PC-3 (cell line): ENCODE measurements around the gene CPN2. TPM values are rescaled to one million over a fixed set of nuclear protein-coding genes. Genes with fewer than 3 reads are reported as not detected.

ENCODE experiments used
- ATAC-seq: fragments of 200-7000 bp; cut with Tn5 transposase; 2 replicates; pipeline ENCODE4 v1.9.1; 2020; ENCODE audit warnings: mild to moderate bottlenecking, moderate library complexity
- BruUV-seq: library from RNA; stranded (reverse); fragments of 400-500 nt; replicated peaks from 2 replicates; lab custom pipeline; 2021; lab: Mats Ljungman, UMichigan
- CTCF ChIA-PET: fragments of 300-600 bp; sonication (Branson Sonifier 250); formaldehyde crosslinking; loops from one replicate; lab custom pipeline; 2022; ENCODE audit warnings: antibody characterized with exemption; lab: Charles Lee
- POLR2A ChIA-PET: fragments of 300-600 bp; sonication (Branson Sonifier 250); formaldehyde crosslinking; loops from one replicate; lab custom pipeline; 2022; ENCODE audit warnings: antibody characterized with exemption; ENCODE audit not compliant: unreplicated experiment; lab: Charles Lee
- DNase-seq: peaks from one replicate; pipeline ENCODE4 v3.0.0-alpha.2; 2015
- H2AFZ ChIP-seq: fragments of 300-600 bp; sonication (generic); 2 replicates; pipeline ENCODE4 v1.6.0; 2016; ENCODE audit warnings: antibody characterized with exemption, low read length
- H3F3A ChIP-seq: fragments of 300-600 bp; sonication (generic); one replicate; pipeline ENCODE4 v1.6.0; 2017; ENCODE audit warnings: antibody characterized with exemption, low read length, control low read depth, mild to moderate bottlenecking; ENCODE audit not compliant: unreplicated experiment
- H3K27ac ChIP-seq: fragments of 300-600 bp; sonication (generic); 2 replicates; pipeline ENCODE4 v1.5.1; 2016; ENCODE audit warnings: mild to moderate bottlenecking, low read length
- H3K27me3 ChIP-seq: fragments of 300-600 bp; sonication (generic); 2 replicates; pipeline ENCODE4 v1.6.1; 2016; ENCODE audit warnings: low read length, mixed read lengths
- H3K36me3 ChIP-seq: fragments of 300-600 bp; sonication (generic); 2 replicates; pipeline ENCODE4 v1.6.1; 2016; ENCODE audit warnings: low read depth, mixed run types, low read length, mixed read lengths
- H3K4me1 ChIP-seq: fragments of 300-600 bp; sonication (generic); 2 replicates; pipeline ENCODE4 v1.5.1; 2016; ENCODE audit warnings: low read length; ENCODE audit not compliant: insufficient read depth
- H3K4me2 ChIP-seq: fragments of 300-600 bp; sonication (generic); 2 replicates; pipeline ENCODE4 v1.6.0; 2016; ENCODE audit warnings: low read length
- H3K4me3 ChIP-seq: fragments of 300-600 bp; sonication (generic); 2 replicates; pipeline ENCODE4 v1.5.1; 2016; ENCODE audit warnings: mild to moderate bottlenecking, low read length, mixed read lengths
- H3K79me2 ChIP-seq: fragments of 300-600 bp; sonication (generic); 2 replicates; pipeline ENCODE4 v1.6.1; 2017; ENCODE audit warnings: low read length, mixed read lengths
- H3K9ac ChIP-seq: fragments of 300-600 bp; sonication (generic); 2 replicates; pipeline ENCODE4 v1.6.0; 2016; ENCODE audit warnings: mild to moderate bottlenecking, low read length
- H3K9me2 ChIP-seq: fragments of 300-600 bp; sonication (generic); replicated peaks from 2 replicates; pipeline ENCODE4 v1.6.1; 2016; ENCODE audit warnings: mixed run types, low read length, mixed read lengths
- H3K9me3 ChIP-seq: fragments of 300-600 bp; sonication (generic); 2 replicates; pipeline ENCODE4 v1.6.1; 2016; ENCODE audit warnings: low read length, mixed read lengths
- H4K20me1 ChIP-seq: fragments of 300-600 bp; sonication (generic); 2 replicates; pipeline ENCODE4 v1.6.1; 2016; ENCODE audit warnings: low read length, mixed read lengths
- CTCF ChIP-seq: fragments of 300-600 bp; sonication (generic); conservative IDR thresholded peaks from 2 replicates; pipeline ENCODE4 v1.5.1; 2017; ENCODE audit warnings: antibody characterized with exemption, low read depth, mild to moderate bottlenecking, low read length
- EZH2 ChIP-seq: fragments of 300-600 bp; sonication (generic); IDR thresholded peaks from one replicate; pipeline ENCODE4 v1.6.1; 2017; ENCODE audit warnings: antibody characterized with exemption, mild to moderate bottlenecking, low read length; ENCODE audit not compliant: unreplicated experiment
- EZH2phosphoT487 ChIP-seq: fragments of 300-600 bp; sonication (generic); IDR thresholded peaks from 2 replicates; pipeline ENCODE4 v1.6.1; 2018; ENCODE audit warnings: mild to moderate bottlenecking, antibody characterized with exemption, low read length, borderline replicate concordance
- intact Hi-C: fragments of 100-400 bp; cut with micrococcal nuclease; formaldehyde crosslinking; loops from 2 replicates; pipeline ENCODE4 v1.9.0; 2023
- total RNA-seq: library from RNA; depleted of rRNA; stranded (reverse); fragments of >200 nt; gene quantifications from 2 replicates; pipeline ENCODE4 v1.2.3, GENCODE V29; 2014

CPN2 gene
- total RNA-seq, 1 experiment from 2014 or later = 0.07 TPM

DNA sequence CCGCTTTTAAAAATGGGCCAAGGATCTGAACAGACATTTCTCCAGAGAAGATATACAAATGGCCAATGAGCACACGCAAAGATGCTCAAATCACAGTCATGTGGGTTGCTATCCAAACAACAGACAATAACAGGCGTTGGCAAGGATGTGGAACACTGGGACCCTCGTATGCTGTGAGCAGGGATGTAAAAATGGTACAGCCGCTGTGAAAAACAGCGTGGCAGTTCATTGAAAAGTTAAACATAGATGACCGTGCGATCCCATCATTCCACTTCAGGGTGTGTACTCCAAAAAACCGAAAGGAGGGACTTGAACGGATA lies 25.1 kb upstream of the CPN2 start:
- no peaks in the 10 kb centered on the region for H4K20me1 ChIP-seq
- ChIA-PET CTCF (no interaction called here), POLR2A (no interaction called here)
- no peak for TF ChIP-seq EZH2
- no peak for TF ChIP-seq CTCF
- no peak for TF ChIP-seq EZH2phosphoT487
- no peak overlapping the region for H3K4me3 ChIP-seq
- no peak overlapping the region for H3K27ac ChIP-seq
- no peaks in the 10 kb centered on the region for H3K36me3 ChIP-seq
- H3K79me2 ChIP-seq = no peaks in the 10 kb centered on the region
- no peaks in the 10 kb centered on the region for H3K27me3 ChIP-seq
- intact Hi-C loops = no loop called here
- no peak overlapping the region for H2AFZ ChIP-seq
- BruUV-seq = no TSS peak
- H3F3A ChIP-seq = no peaks in the 10 kb centered on the region
- H3K9me2 ChIP-seq = no peaks in the 10 kb centered on the region
- no peaks in the 10 kb centered on the region for H3K9me3 ChIP-seq
- H3K4me2 ChIP-seq = no peak overlapping the region
- 0 out of 2 replicates have a peak, but pooled peaks cover 3% of the 10 kb centered on the region for H3K4me1 ChIP-seq
- no peak overlapping the region for H3K9ac ChIP-seq
- DNase-seq (no peak), ATAC-seq (no peak)

DNA sequence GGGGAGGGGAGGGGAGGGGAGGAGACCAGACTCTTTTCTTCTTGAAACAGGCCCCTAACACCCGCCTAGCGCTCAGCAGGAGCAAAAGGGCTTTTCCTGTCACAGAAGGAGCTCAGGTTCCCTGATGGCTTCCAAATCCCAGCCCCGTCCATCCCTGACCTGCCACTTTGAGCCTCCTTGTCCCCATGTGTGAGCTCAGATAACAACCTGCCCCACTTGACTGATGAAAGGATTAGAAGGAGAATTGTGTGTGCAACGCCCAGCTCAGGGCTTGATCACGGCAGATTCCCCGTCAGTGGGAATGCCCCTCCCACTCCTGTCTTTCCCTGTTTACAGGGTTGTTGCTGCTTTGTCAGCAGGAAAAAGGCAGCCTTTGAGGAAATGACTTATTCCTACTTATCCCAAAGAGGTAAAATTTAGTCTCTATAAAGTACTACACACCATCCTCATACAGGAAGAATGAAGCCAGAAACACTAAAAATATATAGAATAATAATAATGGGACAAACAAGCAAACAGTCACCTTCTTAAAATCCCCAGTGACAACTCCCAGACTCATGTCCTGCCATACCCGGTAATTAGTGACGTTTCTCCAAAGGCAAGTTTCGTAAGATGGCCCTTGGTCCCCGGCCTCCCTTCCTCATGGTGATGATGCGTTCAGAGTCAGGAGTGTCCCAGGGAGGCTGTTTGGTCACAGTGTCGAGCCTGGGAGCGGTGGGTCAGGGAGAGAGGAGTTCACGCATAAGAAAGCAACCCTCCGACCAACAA lies 24.5 kb upstream of the CPN2 start:
- H3K9ac ChIP-seq = no peak overlapping the region
- no peaks in the 10 kb centered on the region for H3F3A ChIP-seq
- no peaks in the 10 kb centered on the region for H3K27me3 ChIP-seq
- peak; percentile 10 for DNase-seq
- H3K36me3 ChIP-seq = no peaks in the 10 kb centered on the region
- H3K79me2 ChIP-seq = no peaks in the 10 kb centered on the region
- H3K4me1 ChIP-seq = 0 out of 2 replicates have a peak, but pooled peaks cover 3% of the 10 kb centered on the region
- H4K20me1 ChIP-seq = no peaks in the 10 kb centered on the region
- peak overlapping the region; percentile 54 for H3K4me3 ChIP-seq
- peak overlapping the region; percentile 78 for H3K4me2 ChIP-seq
- ChIA-PET POLR2A (no interaction called here), CTCF (no interaction called here)
- TF ChIP-seq EZH2phosphoT487 (no peak), CTCF (no peak), EZH2 (no peak)
- no TSS peak for BruUV-seq
- ATAC-seq = peak; percentile 65
- H3K9me2 ChIP-seq = no peaks in the 10 kb centered on the region
- intact Hi-C loops = no loop called here
- no peak overlapping the region for H3K27ac ChIP-seq
- no peaks in the 10 kb centered on the region for H3K9me3 ChIP-seq
- peak overlapping the region; percentile 72 for H2AFZ ChIP-seq

GRCh38 chr3:194374935-194375334 lies 23.8 kb upstream of the CPN2 start:
- intact Hi-C loops = no loop called here
- Histone ChIP-seq H3F3A (no peaks in the 10 kb centered on the region), H3K9me2 (no peaks in the 10 kb centered on the region), H3K4me1 (0 out of 2 replicates have a peak, but pooled peaks cover 4% of the 10 kb centered on the region), H4K20me1 (no peaks in the 10 kb centered on the region), H3K36me3 (no peaks in the 10 kb centered on the region), H3K27ac (no peak overlapping the region), H3K4me3 (no peak overlapping the region), H2AFZ (no peak overlapping the region), H3K9ac (no peak overlapping the region), H3K4me2 (no peak overlapping the region), H3K9me3 (no peaks in the 10 kb centered on the region), H3K79me2 (no peaks in the 10 kb centered on the region), H3K27me3 (no peaks in the 10 kb centered on the region)
- no TSS peak for BruUV-seq
- TF ChIP-seq EZH2 = no peak
- TF ChIP-seq CTCF = no peak
- no peak for TF ChIP-seq EZH2phosphoT487
- CTCF ChIA-PET = no interaction called here
- ATAC-seq = no peak
- DNase-seq = no peak
- POLR2A ChIA-PET = no interaction called here
